Spleen (tissue), 11 donors: ENCODE data around the gene WHRN. TPM values are rescaled to one million over a fixed set of nuclear protein-coding genes. Genes with fewer than 3 reads are reported as not detected.

Source experiments
- DNase-seq: peaks from one replicate; pipeline ENCODE4 v3.0.0-alpha.2; 2020
- H3K27ac ChIP-seq, 8 donors: fragments of 200-600 bp; sonication (generic) in 7 of 8; 1 replicate in 4 of 8; 2 replicates in 4 of 8; pipeline versions ENCODE4 v1.5.0 to v1.8.0; 2016 to 2021; ENCODE audit warnings: inconsistent platforms in 4 of 8, mild to moderate bottlenecking in 4 of 8, moderate library complexity in 1 of 8
- H3K27me3 ChIP-seq, 7 donors: fragments of 200-600 bp; sonication (generic) in 6 of 7; replicated peaks in 1 of 7; 1 replicate in 4 of 7; 2 replicates in 3 of 7; pipeline versions ENCODE4 v1.5.0 to v1.8.0; 2016 to 2021; ENCODE audit warnings: inconsistent platforms in 3 of 7, mild to moderate bottlenecking in 1 of 7
- H3K36me3 ChIP-seq, 6 donors: fragments of 200-600 bp; sonication (generic) in 5 of 6; 1 replicate in 4 of 6; 2 replicates in 2 of 6; pipeline versions ENCODE4 v1.5.0 to v1.8.0; 2016 to 2021; ENCODE audit warnings: inconsistent platforms in 2 of 6
- H3K4me1 ChIP-seq, 6 donors: fragments of 200-600 bp; sonication (generic) in 5 of 6; 1 replicate in 3 of 6; 2 replicates in 3 of 6; pipeline versions ENCODE4 v1.5.0 to v1.8.0; 2016 to 2021; ENCODE audit warnings: inconsistent platforms in 3 of 6
- H3K4me3 ChIP-seq, 8 donors: fragments of 200-600 bp; sonication (generic) in 7 of 8; 1 replicate in 4 of 8; 2 replicates in 4 of 8; pipeline versions ENCODE4 v1.5.0 to v1.8.0; 2016 to 2021; ENCODE audit warnings: inconsistent platforms in 4 of 8, mild to moderate bottlenecking in 4 of 8, moderate library complexity in 2 of 8
- H3K9me3 ChIP-seq, 8 donors: fragments of 200-600 bp; sonication (generic) in 7 of 8; 1 replicate in 4 of 8; 2 replicates in 4 of 8; pipeline versions ENCODE4 v1.5.0 to v1.8.0; 2016 to 2021; ENCODE audit warnings: inconsistent platforms in 4 of 8
- POLR2A ChIP-seq, 3 donors: fragments of 450-650 bp; IDR thresholded peaks; one replicate each; pipeline ENCODE4 v1.5.1; 2017; ENCODE audit warnings: antibody characterized with exemption in 3 of 3, mild to moderate bottlenecking in 1 of 3
- POLR2AphosphoS5 ChIP-seq, 3 donors: sonication (generic); formaldehyde crosslinking; IDR thresholded peaks; one replicate each; pipeline ENCODE4 v1.5.1; 2017; ENCODE audit warnings: antibody characterized with exemption in 3 of 3
- WGBS, 5 donors: extraction: QIAGEN DNeasy Blood & Tissue Kit in 3 of 5; methylation state at CpG; one replicate each; pipeline versions ENCODE4 v1.1.5 to v1.1.7; 2013 to 2018; 5-methylcytosine and 5-hydroxymethylcytosine counted together
- intact Hi-C: fragments of 100-400 bp; cut with DNase I; formaldehyde crosslinking; loops from one replicate; pipeline ENCODE4 v1.15.0; 2023; ENCODE audit warnings: low total_unique reads
- polyA plus RNA-seq, 3 donors: library from polyadenylated mRNA; stranded (reverse); fragments of 200-250 nt; gene quantifications; one replicate each; pipeline ENCODE4 v1.2.1, GENCODE V29; 2013
- total RNA-seq, 7 donors: library from RNA; depleted of rRNA in 3 of 7; stranded (reverse); fragments of >200 nt in 3 of 7; fragmentation: NEBNext Ultra II Directional in 4 of 7; extraction: Animal tissue kit (Norgen Biotek cat#: 25700) in 4 of 7; gene quantifications; one replicate each; pipeline versions ENCODE4 v1.1.0 to v1.2.1, GENCODE V29; 2016 to 2021
- TF ChIP-seq, protein P1 (sequence below), 11 experiments: fragments of 200-600 bp in 7 of 11; fragments of 450-650 bp in 4 of 11; sonication (generic) in 4 of 11; IDR thresholded peaks in 8 of 11; conservative IDR thresholded peaks in 3 of 11; 1 replicate in 7 of 11; 2 replicates in 4 of 11; pipeline versions ENCODE4 v1.4.0 to v1.8.0; 2016 to 2021; ENCODE audit warnings: antibody characterized with exemption in 11 of 11, inconsistent platforms in 4 of 11, mild to moderate bottlenecking in 1 of 11
- donor health status: healthy with polysubstance abuse.
- donor health status: DM: no; HTN: no; CAD: no; lungs with moderate emphysema.
- donor health status: DM: no; HTN: no; CAD: no.
- donor health status: Bipolar disorder and iron deficiency.
- donor health status: healthy.
- donor health status: DM: no; HTN: no; CAD: no.
- donor health status: DM: yes; HTN: yes; CAD: no.

WHRN gene
- total and polyA plus RNA-seq, 10 donors, result 3.7 to 51.6 (median 26.8) TPM

DNA sequence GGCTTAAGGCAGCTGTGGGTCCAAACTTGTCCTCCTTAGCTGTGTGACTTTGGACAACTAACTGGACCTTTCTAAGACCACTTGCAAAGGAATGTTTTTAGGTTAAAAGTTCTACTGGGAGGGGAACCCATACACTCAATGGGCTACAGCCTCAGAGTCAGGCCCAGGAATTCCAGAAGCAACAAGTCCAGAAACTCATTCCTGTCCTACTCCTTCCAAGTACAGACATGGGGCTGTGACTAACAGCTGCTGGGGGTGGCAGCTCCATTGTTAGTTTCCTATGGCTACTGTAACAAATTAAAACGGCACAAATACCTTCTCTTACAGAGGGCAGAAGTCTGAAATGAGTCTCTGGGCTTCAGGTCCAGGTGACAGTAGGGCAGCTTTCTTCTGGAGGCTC, 105.1 kb downstream of the WHRN start:
- 50 to 83% (median 61%) methylated on average over 1 of the region's 1 CpG for WGBS, 5 donors

DNA sequence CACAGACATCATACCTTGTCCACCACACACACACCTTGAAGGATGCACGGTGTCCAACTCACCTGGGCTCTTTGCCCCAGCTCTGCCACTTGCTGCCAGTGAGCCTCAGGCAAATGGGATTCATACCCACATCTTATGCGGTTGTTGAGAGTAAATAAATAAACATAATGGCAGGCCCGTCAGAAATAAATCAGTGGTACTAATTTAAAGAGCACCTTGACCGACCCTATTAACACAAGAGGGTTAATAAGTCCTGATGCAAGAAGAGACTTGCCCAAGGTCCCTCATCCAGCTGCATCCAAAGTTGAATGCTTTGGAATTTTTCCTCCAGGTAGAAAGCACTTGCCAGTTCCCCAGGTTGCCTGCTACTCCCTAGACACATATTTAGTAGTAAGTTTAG, 105.9 kb downstream of the WHRN start:
- Histone ChIP-seq H3K36me3 (peaks cover 0 to 42% (median 0%) of the 10 kb centered on the region in 6 donors), H3K9me3 (no peaks in the 10 kb centered on the region), H3K4me3 (no peak overlapping the region), H3K27ac (no peak overlapping the region), H3K4me1 (peaks cover 28 to 49% (median 38%) of the 10 kb centered on the region in 6 donors), H3K27me3 (no peaks in the 10 kb centered on the region)
- WGBS, 5 donors, result 86 to 96% (median 93%) methylated on average over 4 of the region's 4 CpGs
- intact Hi-C loops, result loop anchor here (10.0 kb wide), 1 partner anchor 55 kb away; no protein-coding TSS in a partner anchor
- DNase-seq, result no peak
- no peak for TF ChIP-seq POLR2AphosphoS5 (IDR thresholded peaks at IDR 0.05)
- TF ChIP-seq POLR2A (IDR thresholded peaks at IDR 0.05), result no peak
- TF ChIP-seq, protein P1, sequence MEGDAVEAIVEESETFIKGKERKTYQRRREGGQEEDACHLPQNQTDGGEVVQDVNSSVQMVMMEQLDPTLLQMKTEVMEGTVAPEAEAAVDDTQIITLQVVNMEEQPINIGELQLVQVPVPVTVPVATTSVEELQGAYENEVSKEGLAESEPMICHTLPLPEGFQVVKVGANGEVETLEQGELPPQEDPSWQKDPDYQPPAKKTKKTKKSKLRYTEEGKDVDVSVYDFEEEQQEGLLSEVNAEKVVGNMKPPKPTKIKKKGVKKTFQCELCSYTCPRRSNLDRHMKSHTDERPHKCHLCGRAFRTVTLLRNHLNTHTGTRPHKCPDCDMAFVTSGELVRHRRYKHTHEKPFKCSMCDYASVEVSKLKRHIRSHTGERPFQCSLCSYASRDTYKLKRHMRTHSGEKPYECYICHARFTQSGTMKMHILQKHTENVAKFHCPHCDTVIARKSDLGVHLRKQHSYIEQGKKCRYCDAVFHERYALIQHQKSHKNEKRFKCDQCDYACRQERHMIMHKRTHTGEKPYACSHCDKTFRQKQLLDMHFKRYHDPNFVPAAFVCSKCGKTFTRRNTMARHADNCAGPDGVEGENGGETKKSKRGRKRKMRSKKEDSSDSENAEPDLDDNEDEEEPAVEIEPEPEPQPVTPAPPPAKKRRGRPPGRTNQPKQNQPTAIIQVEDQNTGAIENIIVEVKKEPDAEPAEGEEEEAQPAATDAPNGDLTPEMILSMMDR (IDR thresholded peaks at IDR 0.05 in 8 of 11, conservative IDR thresholded peaks at IDR 0.05 in 3 of 11), result no peak

More for the DNA sequence above, 105.1 kb downstream of the WHRN start:
- TF ChIP-seq POLR2A (IDR thresholded peaks at IDR 0.05) (no peak), POLR2AphosphoS5 (IDR thresholded peaks at IDR 0.05) (no peak)
- TF ChIP-seq, protein P1 (IDR thresholded peaks at IDR 0.05 in 8 of 11, conservative IDR thresholded peaks at IDR 0.05 in 3 of 11), result no peak
- intact Hi-C loops, result no loop called here
- Histone ChIP-seq H3K36me3 (peaks cover 0 to 41% (median 0%) of the 10 kb centered on the region in 6 donors), H3K9me3 (no peaks in the 10 kb centered on the region), H3K4me1 (peaks cover 19 to 41% (median 30%) of the 10 kb centered on the region in 6 donors), H3K4me3 (no peak overlapping the region), H3K27me3 (no peaks in the 10 kb centered on the region), H3K27ac (no peak overlapping the region)
- no peak for DNase-seq

DNA sequence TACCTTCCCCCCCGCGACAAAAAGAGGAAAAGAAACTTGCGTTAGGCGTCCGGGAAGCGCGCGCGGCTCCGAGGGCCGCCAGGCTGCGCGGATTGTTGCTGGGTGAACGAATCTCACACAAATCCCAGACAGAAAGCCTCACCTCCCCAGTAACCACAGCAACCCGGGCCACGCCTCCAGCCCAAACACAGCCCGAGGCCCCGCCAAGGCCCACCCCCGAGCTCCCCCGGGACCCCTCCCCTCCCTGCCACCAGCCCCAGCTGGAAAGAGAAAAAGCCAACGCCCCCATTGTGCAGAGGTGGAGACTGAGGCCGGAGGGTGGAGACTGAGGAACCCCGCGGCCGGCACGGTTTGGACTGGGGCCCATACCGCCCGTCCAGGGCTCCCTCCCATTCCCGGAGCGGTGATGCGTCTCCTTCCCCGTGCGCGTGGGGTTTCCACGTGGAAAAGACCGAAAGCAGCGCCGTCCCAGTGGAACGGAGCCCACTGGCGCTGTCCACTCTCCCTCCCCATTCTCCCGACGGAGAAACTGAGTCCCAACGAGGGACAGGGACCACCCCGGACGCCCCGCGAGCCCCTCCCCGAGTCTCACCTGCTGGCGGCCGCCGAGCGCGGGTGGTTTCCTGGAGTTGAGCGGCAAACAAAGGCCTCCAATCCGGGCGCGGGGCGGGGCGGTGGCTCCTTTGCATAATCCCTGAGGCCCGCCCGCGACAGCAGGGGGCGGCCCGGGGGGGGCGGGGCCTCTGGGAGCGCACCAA, 107.2 kb downstream of the WHRN start:
- TF ChIP-seq, protein P1 (IDR thresholded peaks at IDR 0.05 in 8 of 11, conservative IDR thresholded peaks at IDR 0.05 in 3 of 11), result peak in 7 of 11 experiments; percentile 16 to 63 (median 35)
- TF ChIP-seq POLR2AphosphoS5 (IDR thresholded peaks at IDR 0.05) (peak; percentile 91 to 94 (median 94)), POLR2A (IDR thresholded peaks at IDR 0.05) (peak in 2 of 3 donors; percentile 59 to 81)
- DNase-seq, result peak; percentile 99
- WGBS, 5 donors, result 0 to 1% (median 0%) methylated on average over 41 to 66 of the region's 66 CpGs
- Histone ChIP-seq H3K4me3 (peak overlapping the region; percentile 72 to 99 (median 93)), H3K27ac (peak overlapping the region; percentile 86 to 99 (median 95)), H3K9me3 (no peaks in the 10 kb centered on the region), H3K36me3 (peaks cover 0 to 40% (median 0%) of the 10 kb centered on the region in 6 donors), H3K4me1 (peaks cover 41 to 62% (median 51%) of the 10 kb centered on the region in 6 donors), H3K27me3 (no peaks in the 10 kb centered on the region)
- intact Hi-C loops, result loop anchor here (10.0 kb wide), 1 partner anchor 53 kb away; no protein-coding TSS in a partner anchor
